DND-41 (cell line): ENCODE results near the gene NAA20.

ENCODE experiments used
- CTCF ChIP-seq: IDR thresholded peaks from 2 replicates; pipeline ENCODE4 v1.5.1; 2012; ENCODE audit warnings: borderline replicate concordance, low read length, moderate library complexity, mild to moderate bottlenecking; ENCODE audit not compliant: poor library complexity, severe bottlenecking; ENCODE audit errors: extremely low read depth
- EZH2 ChIP-seq: IDR thresholded peaks from 3 replicates; pipeline ENCODE4 v1.6.1; 2012; ENCODE audit warnings: borderline replicate concordance, low read depth, mild to moderate bottlenecking, moderate library complexity, low read length, inconsistent platforms; ENCODE audit not compliant: severe bottlenecking

- TF ChIP-seq CTCF (no peak), EZH2 (no peak)
Observed at GRCh38 chr20:20038586-20038985, 21.4 kb downstream of the NAA20 start.
